Cardiac septum (tissue), 1 donor: ENCODE results near the gene KIR3DL3. TPM values are rescaled to one million over a fixed set of nuclear protein-coding genes. Genes with fewer than 3 reads are reported as not detected.
"Not testable (repeated sequence)": the region's sequence is repeated elsewhere in the genome, so short reads cannot be mapped to it uniquely, and the experiment has no call there.

Source experiments
- DNase-seq: peaks from one replicate; pipeline ENCODE4 v3.0.0-alpha.2; 2020; ENCODE audit warnings: low spot score
- intact Hi-C: fragments of 100-400 bp; cut with DNase I; formaldehyde crosslinking; loops from one replicate; pipeline ENCODE4 v1.14.0; 2022
- total RNA-seq: library from RNA; stranded (reverse); fragmentation: NEBNext Ultra II Directional; extraction: Animal tissue kit (Norgen Biotek cat#: 25700); gene quantifications from one replicate; pipeline ENCODE4 v1.2.1, GENCODE V29; 2021
- donor health status: DM: no; HTN: no; CAD: no.

The KIR3DL3 gene
- total RNA-seq, 1 donor from 2014 or later = not detected

DNA sequence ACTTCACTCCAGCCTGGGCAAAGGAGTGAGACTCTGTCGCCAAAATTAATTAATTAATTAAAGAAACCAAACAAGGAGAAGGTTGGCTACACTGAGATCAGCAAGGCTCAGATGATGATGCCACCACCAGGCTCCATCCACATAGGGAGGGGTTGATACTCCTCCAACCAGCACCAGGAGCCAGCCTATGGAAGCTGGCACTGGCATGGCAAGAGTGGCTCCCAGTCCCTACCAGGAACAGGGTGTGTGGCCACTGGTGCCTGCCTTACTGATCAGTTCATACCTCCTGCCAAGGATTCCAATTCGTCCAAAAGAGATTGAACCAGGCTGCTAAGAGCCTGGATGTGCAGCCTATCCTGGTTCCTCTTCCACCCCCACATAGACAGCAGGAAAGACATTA, 48.4 kb downstream of the KIR3DL3 start:
- DNase-seq, intact Hi-C loops: not testable (repeated sequence)

DNA sequence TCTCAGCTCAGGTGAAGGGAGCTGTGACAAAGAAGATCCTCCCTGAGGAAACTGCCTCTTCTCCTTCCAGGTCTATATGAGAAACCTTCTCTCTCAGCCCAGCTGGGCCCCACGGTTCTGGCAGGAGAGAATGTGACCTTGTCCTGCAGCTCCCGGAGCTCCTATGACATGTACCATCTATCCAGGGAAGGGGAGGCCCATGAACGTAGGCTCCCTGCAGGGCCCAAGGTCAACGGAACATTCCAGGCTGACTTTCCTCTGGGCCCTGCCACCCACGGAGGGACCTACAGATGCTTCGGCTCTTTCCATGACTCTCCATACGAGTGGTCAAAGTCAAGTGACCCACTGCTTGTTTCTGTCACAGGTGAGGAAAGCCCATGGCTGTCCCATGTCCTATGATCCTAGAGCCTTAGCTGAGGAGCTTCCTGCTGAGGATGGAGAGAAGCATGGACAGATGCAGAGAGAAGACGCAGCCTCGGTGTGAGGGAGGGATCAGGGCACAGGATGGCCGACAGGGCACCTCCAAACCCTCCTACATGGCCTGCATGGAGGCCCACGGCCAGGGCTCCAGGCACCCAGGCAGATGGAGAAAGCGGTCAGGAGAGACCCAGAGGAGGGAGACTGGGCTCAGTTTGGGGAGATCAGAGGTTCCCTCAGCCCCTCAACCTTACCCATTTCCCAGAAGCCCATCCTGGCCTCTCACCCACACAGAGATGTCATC, 51.0 kb downstream of the KIR3DL3 start:
- intact Hi-C loops = not testable (repeated sequence)

GRCh38 chr19:54775830-54776229, 51.6 kb downstream of the KIR3DL3 start:
- intact Hi-C loops, DNase-seq: not testable (repeated sequence)

More for the DNA sequence above, 51.0 kb downstream of the KIR3DL3 start:
- not testable (repeated sequence) for DNase-seq

- DNase-seq, intact Hi-C loops: not testable (repeated sequence)
Observed at GRCh38 chr19:54777851-54778250, 53.6 kb downstream of the KIR3DL3 start.

GRCh38 chr19:54778896-54779295, 54.7 kb downstream of the KIR3DL3 start:
- intact Hi-C loops, DNase-seq: not testable (repeated sequence)

DNA sequence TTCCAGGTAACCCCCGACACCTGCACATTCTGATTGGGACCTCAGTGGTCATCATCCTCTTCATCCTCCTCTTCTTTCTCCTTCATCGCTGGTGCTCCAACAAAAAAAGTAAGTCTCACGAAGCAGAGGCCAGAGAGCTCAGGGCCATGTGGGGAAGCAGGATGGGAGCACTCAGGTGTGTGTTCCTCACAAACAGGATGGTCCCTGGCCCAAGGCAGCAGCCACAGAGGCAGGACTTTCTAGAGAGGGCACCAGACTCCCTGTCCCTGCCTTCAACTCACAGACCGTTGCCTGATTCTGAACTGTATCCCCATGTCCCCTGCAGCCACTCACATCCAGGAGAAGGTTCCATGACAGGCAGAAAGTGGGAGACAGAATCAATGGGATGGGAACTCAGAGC, 58.7 kb downstream of the KIR3DL3 start:
- DNase-seq, intact Hi-C loops: not testable (repeated sequence)

Other genes starting within 250 kb of the KIR3DL3 start
- gene LAIR2, start 221.6 kb upstream of the KIR3DL3 start, total RNA-seq = not detected
- gene LILRA2, start 150.7 kb upstream of the KIR3DL3 start, total RNA-seq = 1.3 TPM
- gene LILRA1, start 130.8 kb upstream of the KIR3DL3 start, total RNA-seq = 0.51 TPM
- 1.5 TPM for gene LILRB1, start 94.0 kb upstream of the KIR3DL3 start, total RNA-seq
- gene LILRB4, start 61.5 kb upstream of the KIR3DL3 start, total RNA-seq = 1.2 TPM
- gene KIR2DL3, start 14.1 kb downstream of the KIR3DL3 start, total RNA-seq = not detected
- gene KIR2DL1, start 45.4 kb downstream of the KIR3DL3 start, total RNA-seq = not detected
- not detected for gene KIR2DL4, start 79.2 kb downstream of the KIR3DL3 start, total RNA-seq
- not detected for gene KIR3DL1, start 92.0 kb downstream of the KIR3DL3 start, total RNA-seq
- gene KIR2DS4, start 108.2 kb downstream of the KIR3DL3 start, total RNA-seq = not detected
- gene KIR3DL2, start 126.0 kb downstream of the KIR3DL3 start, total RNA-seq = not detected
- 0.70 TPM for gene FCAR, start 149.8 kb downstream of the KIR3DL3 start, total RNA-seq
- not detected for gene NCR1, start 181.7 kb downstream of the KIR3DL3 start, total RNA-seq
- gene NLRP7, start 223.1 kb downstream of the KIR3DL3 start, total RNA-seq = not detected
- gene NLRP2, start 241.9 kb downstream of the KIR3DL3 start, total RNA-seq = 0.86 TPM